Right atrium auricular region (tissue), 2 donors: ENCODE data around the gene ATG10. TPM values are rescaled to one million over a fixed set of nuclear protein-coding genes. Genes with fewer than 3 reads are reported as not detected.
"Not testable (repeated sequence)": the region's sequence is repeated elsewhere in the genome, so short reads cannot be mapped to it uniquely, and the experiment has no call there.

ENCODE experiments used
- DNase-seq: peaks from one replicate; pipeline ENCODE4 v3.0.0-alpha.2; 2019; ENCODE audit warnings: low spot score
- H3K27ac ChIP-seq, 2 donors: fragments of 200-600 bp; sonication (generic); 1 replicate in 1 of 2; 2 replicates in 1 of 2; pipeline ENCODE4 v1.5.1; 2016 to 2019
- H3K27me3 ChIP-seq, 2 donors: fragments of 200-600 bp; sonication (generic); one replicate each; pipeline versions ENCODE4 v1.5.1 to v1.6.0; 2017 to 2019
- H3K36me3 ChIP-seq: fragments of 200-600 bp; sonication (generic); one replicate; pipeline ENCODE4 v1.5.1; 2016
- H3K4me1 ChIP-seq, 2 donors: fragments of 200-600 bp; sonication (generic); one replicate each; pipeline versions ENCODE4 v1.5.1 to v1.6.0; 2017 to 2019
- H3K4me3 ChIP-seq, 2 donors: fragments of 200-600 bp; sonication (generic); 1 replicate in 1 of 2; 2 replicates in 1 of 2; pipeline ENCODE4 v1.5.1; 2017 to 2019; ENCODE audit warnings: mild to moderate bottlenecking in 1 of 2, moderate library complexity in 1 of 2
- H3K9me3 ChIP-seq, 2 donors: fragments of 200-600 bp; sonication (generic); one replicate each; pipeline ENCODE4 v1.5.1; 2019
- total RNA-seq, 2 donors: library from RNA; depleted of rRNA; stranded (reverse); fragments of >200 nt; gene quantifications; one replicate each; pipeline ENCODE4 v1.1.0, GENCODE V29; 2016
- TF ChIP-seq, protein P1 (sequence below), 2 donors: fragments of 200-600 bp; sonication (generic); IDR thresholded peaks; one replicate each; pipeline ENCODE4 v1.5.1; 2019; ENCODE audit warnings: antibody characterized with exemption in 2 of 2

The ATG10 gene
- total RNA-seq, 2 donors from 2014 or later = 4.2 to 5.6 TPM

DNA sequence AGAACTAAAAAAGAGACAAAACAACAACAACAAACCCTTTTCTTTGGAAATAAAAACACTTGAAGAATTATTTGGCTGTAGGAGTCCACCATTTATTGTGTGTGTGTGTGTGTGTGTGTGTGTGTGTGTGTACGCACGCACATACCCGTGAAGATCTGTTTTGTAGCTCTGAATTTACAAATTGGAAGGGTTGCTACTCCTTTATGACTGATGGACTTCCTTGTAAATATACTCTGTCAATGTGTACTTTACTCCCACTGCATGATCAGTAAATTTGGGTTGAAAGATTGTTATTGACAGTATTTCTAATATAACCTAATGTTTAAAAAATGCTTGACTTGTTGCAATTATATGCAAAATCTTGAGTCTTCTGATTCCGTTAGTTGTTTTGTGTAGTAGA lies 148.1 kb downstream of the ATG10 start:
- Histone ChIP-seq H3K4me1 (no peaks in the 10 kb centered on the region), H3K27ac (no peak overlapping the region), H3K9me3 (no peaks in the 10 kb centered on the region), H3K4me3 (no peak overlapping the region), H3K36me3 (no peaks in the 10 kb centered on the region), H3K27me3 (no peaks in the 10 kb centered on the region)
- no peak for DNase-seq
- TF ChIP-seq, protein P1, sequence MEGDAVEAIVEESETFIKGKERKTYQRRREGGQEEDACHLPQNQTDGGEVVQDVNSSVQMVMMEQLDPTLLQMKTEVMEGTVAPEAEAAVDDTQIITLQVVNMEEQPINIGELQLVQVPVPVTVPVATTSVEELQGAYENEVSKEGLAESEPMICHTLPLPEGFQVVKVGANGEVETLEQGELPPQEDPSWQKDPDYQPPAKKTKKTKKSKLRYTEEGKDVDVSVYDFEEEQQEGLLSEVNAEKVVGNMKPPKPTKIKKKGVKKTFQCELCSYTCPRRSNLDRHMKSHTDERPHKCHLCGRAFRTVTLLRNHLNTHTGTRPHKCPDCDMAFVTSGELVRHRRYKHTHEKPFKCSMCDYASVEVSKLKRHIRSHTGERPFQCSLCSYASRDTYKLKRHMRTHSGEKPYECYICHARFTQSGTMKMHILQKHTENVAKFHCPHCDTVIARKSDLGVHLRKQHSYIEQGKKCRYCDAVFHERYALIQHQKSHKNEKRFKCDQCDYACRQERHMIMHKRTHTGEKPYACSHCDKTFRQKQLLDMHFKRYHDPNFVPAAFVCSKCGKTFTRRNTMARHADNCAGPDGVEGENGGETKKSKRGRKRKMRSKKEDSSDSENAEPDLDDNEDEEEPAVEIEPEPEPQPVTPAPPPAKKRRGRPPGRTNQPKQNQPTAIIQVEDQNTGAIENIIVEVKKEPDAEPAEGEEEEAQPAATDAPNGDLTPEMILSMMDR (IDR thresholded peaks at IDR 0.05) = no peak

DNA sequence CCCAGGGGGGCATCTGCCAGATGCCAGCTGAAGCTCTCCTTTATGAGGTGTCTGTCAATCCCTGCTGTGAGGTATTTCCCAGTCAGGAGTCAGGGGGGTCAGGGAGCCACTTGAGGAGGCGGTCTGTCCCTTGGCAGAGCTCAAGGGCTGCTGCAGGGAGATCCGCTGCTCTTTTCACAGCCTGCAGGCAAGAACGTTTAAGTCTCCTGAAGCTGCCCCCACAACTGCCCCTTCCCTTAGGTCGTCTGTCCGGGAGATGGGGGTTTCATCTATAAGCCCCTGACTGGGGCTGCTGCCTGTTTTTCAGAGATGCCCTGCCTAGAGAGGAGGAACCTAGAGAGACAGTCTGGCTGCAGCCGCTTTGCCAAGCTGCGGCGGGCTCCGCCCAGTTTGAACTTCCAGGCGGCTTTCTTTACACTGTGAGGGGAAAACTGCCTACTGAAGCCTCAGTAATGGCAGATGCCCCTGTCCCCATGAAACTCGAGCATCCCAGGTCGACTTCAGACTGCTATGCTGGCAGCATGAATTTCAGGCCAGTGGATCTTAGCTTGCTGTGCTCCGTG lies 158.0 kb downstream of the ATG10 start:
- Histone ChIP-seq H3K36me3 (no peaks in the 10 kb centered on the region), H3K27ac (no peak overlapping the region), H3K4me3 (no peak overlapping the region), H3K27me3 (no peaks in the 10 kb centered on the region), H3K9me3 (no peaks in the 10 kb centered on the region), H3K4me1 (no peaks in the 10 kb centered on the region)
- no peak for DNase-seq
- TF ChIP-seq, protein P1 (IDR thresholded peaks at IDR 0.05) = no peak

DNA sequence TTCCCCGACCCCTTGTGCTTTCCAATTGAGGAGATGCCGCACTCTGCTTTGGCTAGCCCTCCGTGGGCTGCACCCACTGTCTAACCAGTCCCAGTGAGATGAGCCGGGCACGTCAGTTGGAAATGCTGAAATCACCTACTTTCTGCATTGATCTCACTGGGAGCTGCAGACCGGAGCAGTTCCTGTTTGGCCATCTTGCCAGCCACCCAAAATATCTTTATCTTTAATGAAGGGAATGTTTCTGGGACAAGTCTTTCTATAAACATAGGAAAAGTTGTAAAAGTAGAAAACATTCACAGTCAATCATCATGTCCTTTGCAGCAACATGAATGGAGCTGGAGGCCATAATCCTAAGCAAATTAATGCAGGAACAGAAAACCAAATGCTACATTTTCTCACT lies 158.8 kb downstream of the ATG10 start:
- peaks cover 0 to 6% of the 10 kb centered on the region in 2 donors for H3K9me3 ChIP-seq
- H3K4me1 ChIP-seq = no peaks in the 10 kb centered on the region
- DNase-seq = no peak
- H3K4me3 ChIP-seq = no peak overlapping the region
- H3K36me3 ChIP-seq = no peaks in the 10 kb centered on the region
- TF ChIP-seq, protein P1 (IDR thresholded peaks at IDR 0.05) = no peak
- no peak overlapping the region for H3K27ac ChIP-seq
- H3K27me3 ChIP-seq = no peaks in the 10 kb centered on the region

DNA sequence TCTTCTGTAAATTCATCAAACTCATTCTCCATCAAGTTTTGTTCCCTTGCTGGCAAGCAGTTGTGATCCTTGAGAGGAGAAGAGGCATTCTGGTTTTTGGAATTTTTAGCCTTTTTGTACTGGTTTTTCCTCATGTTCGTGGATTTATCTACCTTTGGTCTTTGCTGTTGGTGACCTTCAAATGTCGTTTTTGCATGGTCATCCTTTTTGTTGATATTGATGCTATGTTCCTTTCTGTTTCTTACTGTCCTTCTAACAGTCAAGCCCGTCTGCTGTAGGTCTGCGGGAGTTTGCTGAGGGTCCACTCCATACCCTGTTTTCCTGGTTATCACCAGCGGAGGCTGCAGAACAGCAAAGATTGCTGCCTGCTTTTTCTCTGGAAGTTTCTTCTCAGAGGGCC lies 165.4 kb downstream of the ATG10 start:
- no peak overlapping the region for H3K27ac ChIP-seq
- H3K4me3 ChIP-seq = no peak overlapping the region
- H3K4me1 ChIP-seq = no peaks in the 10 kb centered on the region
- no peaks in the 10 kb centered on the region for H3K27me3 ChIP-seq
- TF ChIP-seq, protein P1 (IDR thresholded peaks at IDR 0.05) = no peak
- no peak for DNase-seq
- peaks cover 0 to 6% of the 10 kb centered on the region in 2 donors for H3K9me3 ChIP-seq
- H3K36me3 ChIP-seq = no peaks in the 10 kb centered on the region

DNA sequence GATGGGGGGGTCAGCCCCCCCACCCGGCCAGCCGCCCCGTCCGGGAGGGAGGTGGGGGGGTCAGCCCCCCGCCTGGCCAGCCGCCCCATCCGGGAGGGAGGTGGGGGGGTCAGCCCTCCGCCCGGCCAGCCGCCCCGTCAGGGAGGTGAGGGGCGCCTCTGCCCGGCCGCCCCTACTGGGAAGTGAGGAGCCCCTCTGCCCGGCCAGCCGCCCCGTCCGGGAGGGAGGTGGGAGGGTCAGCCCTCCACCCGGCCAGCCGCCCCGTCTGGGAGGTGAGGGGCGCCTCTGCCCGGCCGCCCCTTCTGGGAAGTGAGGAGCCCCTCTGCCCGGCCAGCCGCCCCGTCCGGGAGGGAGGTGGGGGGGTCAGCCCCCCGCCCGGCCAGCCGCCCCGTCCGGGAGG lies 168.0 kb downstream of the ATG10 start:
- DNase-seq, H3K36me3 ChIP-seq, H3K27me3 ChIP-seq, H3K4me1 ChIP-seq, H3K27ac ChIP-seq, H3K4me3 ChIP-seq: not testable (repeated sequence)
- peaks cover 0 to 19% of the 10 kb centered on the region in 2 donors for H3K9me3 ChIP-seq

DNA sequence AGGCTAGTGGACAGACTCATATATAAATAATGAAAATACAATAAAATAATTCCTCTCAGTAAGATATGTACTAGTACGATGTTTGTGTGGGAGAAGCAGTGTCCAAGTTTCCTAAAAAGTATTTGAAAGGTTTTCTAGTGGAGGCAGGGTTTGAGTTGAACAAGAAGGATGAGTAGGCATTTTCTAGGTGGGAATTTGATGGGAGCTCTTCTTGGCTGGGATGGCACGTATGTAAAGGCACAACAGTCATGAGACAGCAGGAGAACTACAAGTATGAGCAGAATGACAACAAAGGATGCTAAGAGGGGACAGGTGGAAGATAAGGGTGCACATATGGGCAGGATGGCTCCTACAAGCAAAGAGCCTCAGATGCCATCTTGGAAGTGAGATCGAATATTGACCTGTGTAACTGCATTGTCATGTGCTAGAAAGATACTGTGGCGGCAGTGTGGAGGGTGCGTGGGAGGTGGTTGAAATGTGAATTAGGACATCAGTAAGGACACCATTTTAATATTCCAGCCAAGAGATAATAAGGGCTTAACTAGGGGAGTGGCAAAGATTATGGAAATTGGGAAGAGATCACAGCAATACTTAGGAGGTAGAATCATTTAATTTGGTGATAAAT lies 170.5 kb downstream of the ATG10 start:
- no peak for DNase-seq
- Histone ChIP-seq H3K27me3 (no peaks in the 10 kb centered on the region), H3K4me1 (no peaks in the 10 kb centered on the region), H3K36me3 (no peaks in the 10 kb centered on the region), H3K4me3 (no peak overlapping the region), H3K9me3 (peaks cover 0 to 14% of the 10 kb centered on the region in 2 donors), H3K27ac (no peak overlapping the region)
- TF ChIP-seq, protein P1 (IDR thresholded peaks at IDR 0.05) = no peak
